SK-N-SH (cell line): ENCODE measurements around the gene DOK1. TPM values are rescaled to one million over a fixed set of nuclear protein-coding genes. Genes with fewer than 3 reads are reported as not detected.

Source experiments
- CTCF ChIA-PET: fragments of 300-600, 350-600 bp; formaldehyde crosslinking; extraction: SDS; loops from one replicate; lab custom pipeline; 2021; lab: Yijun Ruan, JAX
- POLR2A ChIA-PET: fragments of 350-600 bp; sonication (Branson Sonifier 250); formaldehyde crosslinking; extraction: SDS; loops from one replicate; lab custom pipeline; 2020; ENCODE audit warnings: antibody characterized with exemption, inconsistent platforms; lab: Yijun Ruan, JAX
- DNase-seq: peaks from one replicate; pipeline ENCODE4 v3.0.0; 2012
- H2AFZ ChIP-seq: fragments of 200-600 bp; sonication (generic); 2 replicates; pipeline ENCODE4 v1.8.1; 2016; ENCODE audit warnings: antibody characterized with exemption, mild to moderate bottlenecking, low read depth
- H3F3A ChIP-seq: fragments of 200-600 bp; sonication (generic); replicated peaks from 2 replicates; pipeline ENCODE3; 2016; ENCODE audit warnings: antibody characterized with exemption, mild to moderate bottlenecking; ENCODE audit not compliant: insufficient read depth
- H3K27ac ChIP-seq, 2 experiments: fragments of 200-500 bp in 1 of 2; fragments of 200-600 bp in 1 of 2; sonication (Bioruptor generic) in 1 of 2; sonication (generic), shearing (Covaris generic) in 1 of 2; 2 replicates each; pipeline versions ENCODE4 v1.5.1 to v1.6.1; 2014 to 2016; ENCODE audit warnings: low read depth in 2 of 2, inconsistent platforms in 1 of 2, low read length in 1 of 2, mild to moderate bottlenecking in 1 of 2, mixed read lengths in 1 of 2
- H3K27me3 ChIP-seq: fragments of 200-600 bp; sonication (generic), shearing (Covaris generic); 2 replicates; pipeline ENCODE4 v1.6.1; 2016; ENCODE audit warnings: mixed run types; ENCODE audit not compliant: insufficient read depth
- H3K36me3 ChIP-seq, 2 experiments: fragments of 200-500 bp in 1 of 2; fragments of 200-600 bp in 1 of 2; sonication (Bioruptor generic) in 1 of 2; sonication (generic) in 1 of 2; replicated peaks in 1 of 2; 2 replicates each; pipeline versions ENCODE3 to v1.5.1; 2014 to 2016; ENCODE audit warnings: low read length in 1 of 2, mild to moderate bottlenecking in 1 of 2; ENCODE audit not compliant: insufficient read depth in 2 of 2, control insufficient read depth in 1 of 2
- H3K4me1 ChIP-seq, 2 experiments: fragments of 200-500 bp in 1 of 2; fragments of 200-600 bp in 1 of 2; sonication (Bioruptor generic) in 1 of 2; sonication (generic), shearing (Covaris generic) in 1 of 2; 2 replicates each; pipeline versions ENCODE4 v1.5.1 to v1.6.1; 2014 to 2016; ENCODE audit warnings: low read depth in 1 of 2, low read length in 1 of 2, mixed run types in 1 of 2; ENCODE audit not compliant: insufficient read depth in 2 of 2, control insufficient read depth in 1 of 2
- H3K4me2 ChIP-seq: fragments of 200-600 bp; sonication (generic), shearing (Covaris generic); 2 replicates; pipeline ENCODE4 v1.6.1; 2017; ENCODE audit warnings: mixed run types
- H3K4me3 ChIP-seq, 2 experiments: fragments of 200-500 bp in 1 of 2; fragments of 200-600 bp in 1 of 2; sonication (Bioruptor generic) in 1 of 2; sonication (generic), shearing (Covaris generic) in 1 of 2; 2 replicates each; pipeline versions ENCODE4 v1.5.1 to v1.8.1; 2014 to 2016; ENCODE audit warnings: low read depth in 2 of 2, inconsistent platforms in 1 of 2, low read length in 1 of 2, mild to moderate bottlenecking in 1 of 2, mixed read lengths in 1 of 2, moderate library complexity in 1 of 2
- H3K79me2 ChIP-seq: fragments of 200-600 bp; sonication (generic); 2 replicates; pipeline ENCODE4 v1.8.1; 2017; ENCODE audit warnings: mild to moderate bottlenecking; ENCODE audit not compliant: insufficient read depth
- H3K9ac ChIP-seq: fragments of 200-600 bp; sonication (generic); 2 replicates; pipeline ENCODE4 v1.6.1; 2017; ENCODE audit warnings: mixed run types
- H3K9me2 ChIP-seq: fragments of 200-600 bp; sonication (generic); 2 replicates; pipeline ENCODE4 v1.6.1; 2017; ENCODE audit warnings: mixed run types
- H3K9me3 ChIP-seq: fragments of 200-600 bp; sonication (generic); 2 replicates; pipeline ENCODE4 v1.6.1; 2017; ENCODE audit warnings: mixed run types, mild to moderate bottlenecking, moderate library complexity
- H4K20me1 ChIP-seq: fragments of 200-600 bp; sonication (generic); 2 replicates; pipeline ENCODE4 v1.6.1; 2017; ENCODE audit warnings: mild to moderate bottlenecking, mixed run types; ENCODE audit not compliant: insufficient read depth
- EP300 ChIP-seq, 2 experiments: IDR thresholded peaks; 2 replicates each; pipeline versions ENCODE4 v1.4.0 to v1.6.1; 2012; ENCODE audit warnings: borderline replicate concordance in 1 of 2, low read depth in 1 of 2, low read length in 1 of 2
- FOSL2 ChIP-seq: IDR thresholded peaks from 2 replicates; pipeline ENCODE4 v1.4.0; 2012; ENCODE audit warnings: low read depth, mild to moderate bottlenecking, moderate library complexity, borderline replicate concordance
- GABPA ChIP-seq: IDR thresholded peaks from 2 replicates; pipeline ENCODE4 v1.4.0; 2012; ENCODE audit warnings: low read depth, mild to moderate bottlenecking
- GATA2 ChIP-seq: sonication (generic); formaldehyde crosslinking; IDR thresholded peaks from 2 replicates; pipeline ENCODE4 v1.5.0; 2020; ENCODE audit warnings: mild to moderate bottlenecking, missing genetic modification reagents
- JUND ChIP-seq: IDR thresholded peaks from 2 replicates; pipeline ENCODE4 v1.4.0; 2012
- NFIC ChIP-seq: IDR thresholded peaks from 2 replicates; pipeline ENCODE4 v1.4.0; 2012; ENCODE audit warnings: borderline replicate concordance
- NRF1 ChIP-seq: IDR thresholded peaks from 2 replicates; pipeline ENCODE4 v1.6.1; 2012; ENCODE audit warnings: low read depth, mild to moderate bottlenecking, low read length
- PBX3 ChIP-seq: IDR thresholded peaks from 2 replicates; pipeline ENCODE4; 2012
- RFX5 ChIP-seq: IDR thresholded peaks from 2 replicates; pipeline ENCODE4 v1.6.1; 2012; ENCODE audit warnings: mild to moderate bottlenecking, improper control_type of control experiment, low read length
- RXRA ChIP-seq: IDR thresholded peaks from 2 replicates; pipeline ENCODE4 v1.4.0; 2012; ENCODE audit warnings: low read depth, mild to moderate bottlenecking, borderline replicate concordance
- TCF12 ChIP-seq: IDR thresholded peaks from 2 replicates; pipeline ENCODE4 v1.4.0; 2012
- TEAD4 ChIP-seq: IDR thresholded peaks from 2 replicates; pipeline ENCODE4 v1.4.0; 2012; ENCODE audit warnings: mild to moderate bottlenecking, borderline replicate concordance; ENCODE audit not compliant: insufficient read depth
- USF1 ChIP-seq: IDR thresholded peaks from 2 replicates; pipeline ENCODE4 v1.4.0; 2012; ENCODE audit warnings: low read depth, borderline replicate concordance
- ZBTB33 ChIP-seq: IDR thresholded peaks from 2 replicates; pipeline ENCODE4 v1.4.0; 2012; ENCODE audit warnings: low read depth, borderline replicate concordance
- WGBS: methylation state at CpG from one replicate; pipeline ENCODE4 v1.1.6; 2017; ENCODE audit warnings: low lambda C conversion rate; 5-methylcytosine and 5-hydroxymethylcytosine counted together
- polyA plus RNA-seq, 3 experiments: library from polyadenylated mRNA; depleted of rRNA; stranded (reverse); fragments of >200 nt; gene quantifications; 2 replicates each; pipeline ENCODE4 v1.2.3, GENCODE V29; 2012
- TF ChIP-seq, protein P1 (sequence below): fragments of 150-350 bp; IDR thresholded peaks from 2 replicates; pipeline ENCODE4 v1.6.1; 2016; ENCODE audit warnings: mild to moderate bottlenecking, low read depth, low read length
- TF ChIP-seq, protein P2 (sequence below): IDR thresholded peaks from 2 replicates; pipeline ENCODE4 v1.4.0; 2012; ENCODE audit warnings: low read depth
- TF ChIP-seq, protein P3 (sequence below): fragments of 150-350 bp; IDR thresholded peaks from 2 replicates; pipeline ENCODE4 v1.6.1; 2017; ENCODE audit warnings: antibody characterized with exemption, low read length, low read depth, borderline replicate concordance

The DOK1 gene
- polyA plus RNA-seq, 1 of the 3 experiments (the other 2 are of a cell fraction) = 25.3 TPM

- Histone ChIP-seq H3K9ac (no peak overlapping the region), H3F3A (no peaks in the 10 kb centered on the region)
Observed at GRCh38 chr2:74593826-74594772, 39.6 kb downstream of the DOK1 start.

GRCh38 chr2:74596584-74596983, 42.1 kb downstream of the DOK1 start:
- no peak overlapping the region for H3K4me3 ChIP-seq
- H3K4me2 ChIP-seq = no peak overlapping the region
- no peaks in the 10 kb centered on the region for H3K36me3 ChIP-seq
- H3F3A ChIP-seq = no peaks in the 10 kb centered on the region
- H3K9me2 ChIP-seq = no peaks in the 10 kb centered on the region
- ChIA-PET POLR2A (no interaction called here), CTCF (interaction anchor here (0.7 to 2.6 kb wide), 6 partner anchors 9 to 42 kb away, joined by 3 to 17 read pairs (median 3); partner anchors contain the start of genes DOK1 and LOXL3)
- H3K4me1 ChIP-seq = peaks cover 0 to 5% of the 10 kb centered on the region in 2 experiments; a peak in 2 of 4 replicates
- H3K9ac ChIP-seq = no peak overlapping the region
- H3K79me2 ChIP-seq = no peaks in the 10 kb centered on the region; the same call in 1 of the 2 replicates
- no peak overlapping the region for H2AFZ ChIP-seq
- H4K20me1 ChIP-seq = no peaks in the 10 kb centered on the region
- H3K27ac ChIP-seq = peak overlapping the region in 1 of 2 experiments; percentile 86; a peak in 2 of 4 replicates
- no peaks in the 10 kb centered on the region for H3K9me3 ChIP-seq
- no peak for DNase-seq
- no peaks in the 10 kb centered on the region; the same call in 1 of the 2 replicates for H3K27me3 ChIP-seq
- 55% methylated on average over 1 of the region's 1 CpG for WGBS
- TF ChIP-seq RFX5 (no peak), GABPA (no peak), GATA2 (CRISPR knock-in tag) (no peak), TEAD4 (no peak), RXRA (no peak), EP300 (IDR thresholded peaks at IDR 0.05; ENCODE audit: borderline replicate concordance in 1 of 2, low read depth in 1 of 2, low read length in 1 of 2) (no peak), USF1 (no peak), ZBTB33 (no peak)
- TF ChIP-seq, protein P1, sequence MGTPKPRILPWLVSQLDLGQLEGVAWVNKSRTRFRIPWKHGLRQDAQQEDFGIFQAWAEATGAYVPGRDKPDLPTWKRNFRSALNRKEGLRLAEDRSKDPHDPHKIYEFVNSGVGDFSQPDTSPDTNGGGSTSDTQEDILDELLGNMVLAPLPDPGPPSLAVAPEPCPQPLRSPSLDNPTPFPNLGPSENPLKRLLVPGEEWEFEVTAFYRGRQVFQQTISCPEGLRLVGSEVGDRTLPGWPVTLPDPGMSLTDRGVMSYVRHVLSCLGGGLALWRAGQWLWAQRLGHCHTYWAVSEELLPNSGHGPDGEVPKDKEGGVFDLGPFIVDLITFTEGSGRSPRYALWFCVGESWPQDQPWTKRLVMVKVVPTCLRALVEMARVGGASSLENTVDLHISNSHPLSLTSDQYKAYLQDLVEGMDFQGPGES = no peak
- TF ChIP-seq, protein P2, sequence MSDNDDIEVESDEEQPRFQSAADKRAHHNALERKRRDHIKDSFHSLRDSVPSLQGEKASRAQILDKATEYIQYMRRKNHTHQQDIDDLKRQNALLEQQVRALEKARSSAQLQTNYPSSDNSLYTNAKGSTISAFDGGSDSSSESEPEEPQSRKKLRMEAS = no peak

More at GRCh38 chr2:74593826-74594772, 39.6 kb downstream of the DOK1 start:
- CTCF ChIA-PET = interaction anchor here (1.4 kb wide), 1 partner anchor 111 kb away, joined by 5 read pairs; the partner anchor contains the start of genes CCDC142 and TTC31
- Histone ChIP-seq H3K27ac (peak overlapping the region; percentile 2 to 54; a peak in 1 of 4 replicates), H3K36me3 (no peaks in the 10 kb centered on the region), H3K4me1 (peaks cover 0 to 5% of the 10 kb centered on the region in 2 experiments; a peak in 2 of 4 replicates), H3K9me2 (no peaks in the 10 kb centered on the region), H3K79me2 (no peaks in the 10 kb centered on the region), H3K4me3 (no peak overlapping the region), H3K4me2 (no peak overlapping the region; the same call in 1 of the 2 replicates), H3K27me3 (no peaks in the 10 kb centered on the region; the same call in 1 of the 2 replicates), H3K9me3 (no peaks in the 10 kb centered on the region), H2AFZ (no peak overlapping the region), H4K20me1 (no peaks in the 10 kb centered on the region)
- POLR2A ChIA-PET = no interaction called here
- TF ChIP-seq FOSL2 (peak; percentile 19; the same call in 1 of the 2 replicates), PBX3 (peak; percentile 45; the same call in 1 of the 2 replicates), EP300 (IDR thresholded peaks at IDR 0.05; ENCODE audit: borderline replicate concordance in 1 of 2, low read depth in 1 of 2, low read length in 1 of 2) (0 out of 4 replicates have a peak, but pooled peaks of 1 of the 2 experiments have one; percentile 13), JUND (no peak), NRF1 (no peak), NFIC (peak; percentile 15; the same call in 1 of the 2 replicates), TCF12 (peak; percentile 24; the same call in 1 of the 2 replicates)
- TF ChIP-seq, protein P3, sequence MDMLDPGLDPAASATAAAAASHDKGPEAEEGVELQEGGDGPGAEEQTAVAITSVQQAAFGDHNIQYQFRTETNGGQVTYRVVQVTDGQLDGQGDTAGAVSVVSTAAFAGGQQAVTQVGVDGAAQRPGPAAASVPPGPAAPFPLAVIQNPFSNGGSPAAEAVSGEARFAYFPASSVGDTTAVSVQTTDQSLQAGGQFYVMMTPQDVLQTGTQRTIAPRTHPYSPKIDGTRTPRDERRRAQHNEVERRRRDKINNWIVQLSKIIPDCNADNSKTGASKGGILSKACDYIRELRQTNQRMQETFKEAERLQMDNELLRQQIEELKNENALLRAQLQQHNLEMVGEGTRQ = no peak
- WGBS = 66% methylated on average over 4 of the region's 4 CpGs
- no peak for DNase-seq
